HepG2 (cell line): ENCODE results near the gene PLIN3. TPM values are rescaled to one million over a fixed set of nuclear protein-coding genes. Genes with fewer than 3 reads are reported as not detected.

Experiments used
- ARHGAP35 ChIP-seq: sonication (generic); formaldehyde crosslinking; IDR thresholded peaks from 2 replicates; pipeline ENCODE4 v1.9.0; 2022; ENCODE audit warnings: mild to moderate bottlenecking, inconsistent platforms, moderate library complexity, missing genetic modification reagents, borderline replicate concordance
- EZH2 ChIP-seq: conservative IDR thresholded peaks from 2 replicates; pipeline ENCODE4 v1.6.1; 2012; ENCODE audit warnings: mild to moderate bottlenecking, low read depth, low read length, moderate library complexity
- HIVEP1 ChIP-seq: sonication (generic); formaldehyde crosslinking; IDR thresholded peaks from 2 replicates; pipeline ENCODE4 v1.4.0; 2020; ENCODE audit warnings: mild to moderate bottlenecking, missing genetic modification reagents
- KDM2A ChIP-seq: sonication (generic); formaldehyde crosslinking; IDR thresholded peaks from 2 replicates; pipeline ENCODE4 v1.4.0; 2020; ENCODE audit warnings: low read depth, missing genetic modification reagents, borderline replicate concordance
- KMT2B ChIP-seq: IDR thresholded peaks from 2 replicates; pipeline ENCODE4 v1.6.1; 2016; ENCODE audit warnings: missing genetic modification reagents, missing compliant biosample characterization
- MAFF ChIP-seq: IDR thresholded peaks from 2 replicates; pipeline ENCODE4 v1.6.1; 2011; ENCODE audit warnings: low read depth, low read length, improper control_type of control experiment
- NFE2L2 ChIP-seq: fragments of 150-350 bp; IDR thresholded peaks from 2 replicates; pipeline ENCODE4 v1.6.1; 2014; ENCODE audit warnings: low read length
- PAX8 ChIP-seq: sonication (generic); formaldehyde crosslinking; IDR thresholded peaks from 2 replicates; pipeline ENCODE4 v1.8.0; 2022; ENCODE audit warnings: mild to moderate bottlenecking, missing genetic modification reagents, borderline replicate concordance
- PCBP2 ChIP-seq: fragments of 200-400 bp; formaldehyde crosslinking; optimal IDR thresholded peaks from 2 replicates; pipeline ENCODE3; 2018; ENCODE audit warnings: low read length, low read depth; ENCODE audit not compliant: poor library complexity, severe bottlenecking
- PRPF4 ChIP-seq: fragments of 200-400 bp; formaldehyde crosslinking; IDR thresholded peaks from 2 replicates; pipeline ENCODE4 v1.6.1; 2016; ENCODE audit warnings: low read length, low read depth; ENCODE audit not compliant: poor library complexity, severe bottlenecking
- RFXANK ChIP-seq: IDR thresholded peaks from 2 replicates; pipeline ENCODE4 v1.6.1; 2016
- STAG1 ChIP-seq: sonication (generic); formaldehyde crosslinking; IDR thresholded peaks from 2 replicates; pipeline ENCODE4 v1.4.0; 2020; ENCODE audit warnings: missing genetic modification reagents
- ZEB1 ChIP-seq: IDR thresholded peaks from 2 replicates; pipeline ENCODE4 v1.6.1; 2012; ENCODE audit warnings: mild to moderate bottlenecking, low read depth, inconsistent platforms; ENCODE audit not compliant: insufficient replicate concordance
- ZNF121 ChIP-seq: sonication (generic); formaldehyde crosslinking; IDR thresholded peaks from 2 replicates; pipeline ENCODE4 v1.5.0; 2020; ENCODE audit warnings: mild to moderate bottlenecking, missing genetic modification reagents
- ZNF160 ChIP-seq: sonication (generic); formaldehyde crosslinking; IDR thresholded peaks from 2 replicates; pipeline ENCODE4 v1.8.0; 2022; ENCODE audit warnings: mild to moderate bottlenecking, inconsistent platforms, missing genetic modification reagents
- ZSCAN31 ChIP-seq: sonication (generic); formaldehyde crosslinking; IDR thresholded peaks from 2 replicates; pipeline ENCODE4 v1.5.0; 2020; ENCODE audit warnings: low read depth, mild to moderate bottlenecking, missing genetic modification reagents
- polyA plus RNA-seq, 8 experiments: library from polyadenylated mRNA; depleted of rRNA in 3 of 8; stranded (reverse) in 7 of 8; unstranded in 1 of 8; fragments of >200 nt; fragmentation: Illumina TruSeq in 4 of 8; extraction: Trizol in 4 of 8; gene quantifications; 2 replicates each; pipeline versions ENCODE4 v1.2.1 to v1.2.3, GENCODE V29; 2011 to 2016; ENCODE audit warnings: low read depth in 4 of 8, missing spikeins in 1 of 8, mixed read lengths in 1 of 8; ENCODE audit not compliant: insufficient read depth in 1 of 8
- total RNA-seq, 5 experiments: library from RNA; depleted of rRNA; stranded (reverse); fragments of >200 nt; fragmentation: Illumina TruSeq; extraction: Trizol; gene quantifications; 2 replicates each; pipeline ENCODE4 v1.2.3, GENCODE V29; 2016; ENCODE audit warnings: low read depth in 1 of 5
- TF ChIP-seq, protein P1 (sequence below): sonication (generic); formaldehyde crosslinking; conservative IDR thresholded peaks from 2 replicates; pipeline ENCODE4 v1.4.0; 2020; ENCODE audit warnings: missing genetic modification reagents
- TF ChIP-seq, protein P2 (sequence below): sonication (generic); formaldehyde crosslinking; IDR thresholded peaks from 2 replicates; pipeline ENCODE4 v1.5.0; 2020; ENCODE audit warnings: missing genetic modification reagents, mild to moderate bottlenecking, borderline replicate concordance
- TF ChIP-seq, protein P3 (sequence below): sonication (generic); formaldehyde crosslinking; IDR thresholded peaks from 2 replicates; pipeline ENCODE4 v1.5.0; 2020; ENCODE audit warnings: mild to moderate bottlenecking, missing genetic modification reagents
- TF ChIP-seq, protein P4 (sequence below): sonication (generic); formaldehyde crosslinking; IDR thresholded peaks from 2 replicates; pipeline ENCODE4 v1.8.1; 2022; ENCODE audit warnings: mild to moderate bottlenecking, missing genetic modification reagents
- TF ChIP-seq, protein P5 (sequence below): sonication (generic); formaldehyde crosslinking; IDR thresholded peaks from 2 replicates; pipeline ENCODE4 v1.5.0; 2020; ENCODE audit warnings: mild to moderate bottlenecking, missing genetic modification reagents

Gene PLIN3
- total and polyA plus RNA-seq, 2 of the 13 experiments (the other 11 are each of a cell fraction or from before 2014, with no cell fraction given): 49.3 to 57.9 TPM

DNA sequence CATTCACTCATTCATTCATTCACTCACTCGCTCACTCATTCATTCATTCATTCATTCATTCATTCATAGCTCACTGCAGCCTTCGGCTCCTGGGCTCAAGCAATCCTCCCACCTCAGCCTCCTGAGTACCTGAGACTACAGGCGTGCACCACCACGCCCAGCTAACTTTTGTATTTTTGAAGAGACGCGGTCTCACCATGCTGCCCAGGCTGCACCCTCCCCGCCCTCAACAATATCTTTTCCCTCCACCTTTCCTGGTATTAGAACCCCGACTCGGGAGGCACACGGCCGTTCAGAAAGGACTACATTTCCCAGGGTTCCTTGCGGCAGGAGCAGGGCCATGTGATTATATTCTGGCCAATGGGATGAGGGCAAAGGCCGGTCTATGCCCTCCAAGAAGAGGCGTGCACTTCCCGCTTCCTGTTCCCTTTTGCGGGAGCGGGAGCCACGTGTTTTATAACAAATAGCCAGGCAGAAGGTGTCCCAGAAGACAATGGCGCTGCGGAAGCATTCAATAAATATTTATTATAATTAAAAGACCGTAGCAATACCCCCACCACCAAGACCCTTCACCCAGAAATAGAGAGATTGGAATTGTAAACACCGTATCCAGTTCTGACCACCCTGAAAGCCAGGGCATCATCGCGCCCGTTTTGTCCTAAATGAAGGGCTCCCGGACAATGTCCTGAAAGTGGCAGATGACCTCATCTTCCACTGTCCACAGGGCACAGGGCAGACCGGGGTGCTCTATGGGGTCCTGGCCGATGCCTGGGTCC is 51.9 kb downstream of the PLIN3 start (continued):
- TF ChIP-seq KMT2B (no peak), STAG1 (CRISPR knock-in tag) (no peak), NFE2L2 (no peak), HIVEP1 (CRISPR knock-in tag) (no peak), KDM2A (CRISPR knock-in tag) (peak; percentile 86), PRPF4 (no peak), ZSCAN31 (CRISPR knock-in tag) (no peak), PCBP2 (no peak), EZH2 (no peak), PAX8 (CRISPR knock-in tag) (no peak), MAFF (no peak), RFXANK (peak; percentile 75; the same call in 1 of the 2 replicates), ZNF160 (CRISPR knock-in tag) (no peak), ZEB1 (no peak), ARHGAP35 (CRISPR knock-in tag) (no peak), ZNF121 (CRISPR knock-in tag) (no peak)
- TF ChIP-seq, protein P1, sequence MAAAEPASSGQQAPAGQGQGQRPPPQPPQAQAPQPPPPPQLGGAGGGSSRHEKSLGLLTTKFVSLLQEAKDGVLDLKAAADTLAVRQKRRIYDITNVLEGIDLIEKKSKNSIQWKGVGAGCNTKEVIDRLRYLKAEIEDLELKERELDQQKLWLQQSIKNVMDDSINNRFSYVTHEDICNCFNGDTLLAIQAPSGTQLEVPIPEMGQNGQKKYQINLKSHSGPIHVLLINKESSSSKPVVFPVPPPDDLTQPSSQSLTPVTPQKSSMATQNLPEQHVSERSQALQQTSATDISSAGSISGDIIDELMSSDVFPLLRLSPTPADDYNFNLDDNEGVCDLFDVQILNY: no peak
- TF ChIP-seq, protein P2, sequence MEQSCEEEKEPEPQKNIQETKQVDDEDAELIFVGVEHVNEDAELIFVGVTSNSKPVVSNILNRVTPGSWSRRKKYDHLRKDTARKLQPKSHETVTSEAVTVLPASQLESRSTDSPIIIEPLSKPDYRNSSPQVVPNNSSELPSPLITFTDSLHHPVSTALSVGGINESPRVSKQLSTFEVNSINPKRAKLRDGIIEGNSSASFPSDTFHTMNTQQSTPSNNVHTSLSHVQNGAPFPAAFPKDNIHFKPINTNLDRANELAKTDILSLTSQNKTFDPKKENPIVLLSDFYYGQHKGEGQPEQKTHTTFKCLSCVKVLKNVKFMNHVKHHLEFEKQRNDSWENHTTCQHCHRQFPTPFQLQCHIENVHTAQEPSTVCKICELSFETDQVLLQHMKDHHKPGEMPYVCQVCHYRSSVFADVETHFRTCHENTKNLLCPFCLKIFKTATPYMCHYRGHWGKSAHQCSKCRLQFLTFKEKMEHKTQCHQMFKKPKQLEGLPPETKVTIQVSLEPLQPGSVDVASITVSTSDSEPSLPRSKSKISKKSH (CRISPR knock-in tag): peak; percentile 10; the same call in 1 of the 2 replicates
- TF ChIP-seq, protein P3, sequence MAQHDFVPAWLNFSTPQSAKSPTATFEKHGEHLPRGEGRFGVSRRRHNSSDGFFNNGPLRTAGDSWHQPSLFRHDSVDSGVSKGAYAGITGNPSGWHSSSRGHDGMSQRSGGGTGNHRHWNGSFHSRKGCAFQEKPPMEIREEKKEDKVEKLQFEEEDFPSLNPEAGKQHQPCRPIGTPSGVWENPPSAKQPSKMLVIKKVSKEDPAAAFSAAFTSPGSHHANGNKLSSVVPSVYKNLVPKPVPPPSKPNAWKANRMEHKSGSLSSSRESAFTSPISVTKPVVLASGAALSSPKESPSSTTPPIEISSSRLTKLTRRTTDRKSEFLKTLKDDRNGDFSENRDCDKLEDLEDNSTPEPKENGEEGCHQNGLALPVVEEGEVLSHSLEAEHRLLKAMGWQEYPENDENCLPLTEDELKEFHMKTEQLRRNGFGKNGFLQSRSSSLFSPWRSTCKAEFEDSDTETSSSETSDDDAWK: no peak
- TF ChIP-seq, protein P4, sequence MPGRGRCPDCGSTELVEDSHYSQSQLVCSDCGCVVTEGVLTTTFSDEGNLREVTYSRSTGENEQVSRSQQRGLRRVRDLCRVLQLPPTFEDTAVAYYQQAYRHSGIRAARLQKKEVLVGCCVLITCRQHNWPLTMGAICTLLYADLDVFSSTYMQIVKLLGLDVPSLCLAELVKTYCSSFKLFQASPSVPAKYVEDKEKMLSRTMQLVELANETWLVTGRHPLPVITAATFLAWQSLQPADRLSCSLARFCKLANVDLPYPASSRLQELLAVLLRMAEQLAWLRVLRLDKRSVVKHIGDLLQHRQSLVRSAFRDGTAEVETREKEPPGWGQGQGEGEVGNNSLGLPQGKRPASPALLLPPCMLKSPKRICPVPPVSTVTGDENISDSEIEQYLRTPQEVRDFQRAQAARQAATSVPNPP (CRISPR knock-in tag): no peak
- TF ChIP-seq, protein P5, sequence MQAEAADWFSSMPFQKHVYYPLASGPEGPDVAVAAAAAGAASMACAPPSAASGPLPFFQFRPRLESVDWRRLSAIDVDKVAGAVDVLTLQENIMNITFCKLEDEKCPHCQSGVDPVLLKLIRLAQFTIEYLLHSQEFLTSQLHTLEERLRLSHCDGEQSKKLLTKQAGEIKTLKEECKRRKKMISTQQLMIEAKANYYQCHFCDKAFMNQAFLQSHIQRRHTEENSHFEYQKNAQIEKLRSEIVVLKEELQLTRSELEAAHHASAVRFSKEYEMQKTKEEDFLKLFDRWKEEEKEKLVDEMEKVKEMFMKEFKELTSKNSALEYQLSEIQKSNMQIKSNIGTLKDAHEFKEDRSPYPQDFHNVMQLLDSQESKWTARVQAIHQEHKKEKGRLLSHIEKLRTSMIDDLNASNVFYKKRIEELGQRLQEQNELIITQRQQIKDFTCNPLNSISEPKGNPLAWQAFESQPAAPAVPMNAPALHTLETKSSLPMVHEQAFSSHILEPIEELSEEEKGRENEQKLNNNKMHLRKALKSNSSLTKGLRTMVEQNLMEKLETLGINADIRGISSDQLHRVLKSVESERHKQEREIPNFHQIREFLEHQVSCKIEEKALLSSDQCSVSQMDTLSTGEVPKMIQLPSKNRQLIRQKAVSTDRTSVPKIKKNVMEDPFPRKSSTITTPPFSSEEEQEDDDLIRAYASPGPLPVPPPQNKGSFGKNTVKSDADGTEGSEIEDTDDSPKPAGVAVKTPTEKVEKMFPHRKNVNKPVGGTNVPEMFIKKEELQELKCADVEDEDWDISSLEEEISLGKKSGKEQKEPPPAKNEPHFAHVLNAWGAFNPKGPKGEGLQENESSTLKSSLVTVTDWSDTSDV (CRISPR knock-in tag): no peak
